HEK293 (cell line): ENCODE measurements around the gene CRACDL.

Experiments
- CTCF ChIA-PET: fragments of 350-600 bp; formaldehyde crosslinking; extraction: SDS; loops from one replicate; lab custom pipeline; 2021; ENCODE audit warnings: antibody characterized with exemption; lab: Yijun Ruan, JAX
- POLR2A ChIA-PET: fragments of 300-600 bp; formaldehyde crosslinking; extraction: SDS; loops from one replicate; lab custom pipeline; 2020; ENCODE audit warnings: antibody characterized with exemption, inconsistent platforms; lab: Yijun Ruan, JAX
- H3K27ac ChIP-seq: fragments of 200-500 bp; sonication (Bioruptor generic); 2 replicates; pipeline ENCODE4 v1.5.1; 2014; ENCODE audit warnings: low read depth, low read length, control low read depth, inconsistent platforms; ENCODE audit errors: extremely low read depth
- H3K36me3 ChIP-seq, 2 experiments: fragments of 200-500 bp in 1 of 2; sonication (Bioruptor generic) in 1 of 2; 1 replicate in 1 of 2; 2 replicates in 1 of 2; pipeline ENCODE4 v1.5.1; 2014 to 2017; ENCODE audit warnings: inconsistent platforms in 2 of 2, low read length in 2 of 2; ENCODE audit not compliant: control insufficient read depth in 2 of 2, insufficient read depth in 1 of 2
- H3K4me1 ChIP-seq: fragments of 200-500 bp; sonication (Bioruptor generic); 2 replicates; pipeline ENCODE4 v1.5.1; 2014; ENCODE audit warnings: mild to moderate bottlenecking, low read length, inconsistent platforms; ENCODE audit not compliant: control insufficient read depth, insufficient read depth
- H3K4me3 ChIP-seq: 2 replicates; pipeline ENCODE4 v1.5.1; 2011; ENCODE audit warnings: low read depth, mild to moderate bottlenecking, control low read depth, low read length, moderate library complexity
- H3K9me3 ChIP-seq: fragments of 200-500 bp; sonication (Bioruptor generic); 2 replicates; pipeline ENCODE4 v1.5.1; 2014; ENCODE audit warnings: low read depth, low read length, inconsistent platforms; ENCODE audit not compliant: control insufficient read depth, insufficient read depth
- BCL11B ChIP-seq: fragments of 450-650 bp; formaldehyde crosslinking; IDR thresholded peaks from 2 replicates; pipeline ENCODE4 v1.5.1; 2016; ENCODE audit warnings: low read depth, missing biosample characterization, missing genetic modification characterization
- HIC1 ChIP-seq: fragments of 450-650 bp; formaldehyde crosslinking; IDR thresholded peaks from 2 replicates; pipeline ENCODE4 v1.5.1; 2016; ENCODE audit warnings: missing biosample characterization, missing genetic modification characterization
- KLF17 ChIP-seq: fragments of 450-650 bp; formaldehyde crosslinking; IDR thresholded peaks from 2 replicates; pipeline ENCODE4 v1.5.1; 2016; ENCODE audit warnings: missing biosample characterization, missing genetic modification characterization
- KLF7 ChIP-seq: fragments of 450-650 bp; formaldehyde crosslinking; IDR thresholded peaks from 2 replicates; pipeline ENCODE4 v1.5.1; 2016; ENCODE audit warnings: missing biosample characterization, missing genetic modification characterization, borderline replicate concordance
- MEIS1 ChIP-seq: sonication (generic); formaldehyde crosslinking; IDR thresholded peaks from 2 replicates; pipeline ENCODE4 v1.8.1; 2022; ENCODE audit warnings: missing genetic modification reagents, mild to moderate bottlenecking, borderline replicate concordance
- MZF1 ChIP-seq: fragments of 450-650 bp; formaldehyde crosslinking; IDR thresholded peaks from 2 replicates; pipeline ENCODE4 v1.5.1; 2017; ENCODE audit warnings: missing biosample characterization, missing genetic modification characterization, borderline replicate concordance
- TSHZ1 ChIP-seq: fragments of 450-650 bp; formaldehyde crosslinking; IDR thresholded peaks from 2 replicates; pipeline ENCODE4 v1.5.1; 2016; ENCODE audit warnings: missing biosample characterization, missing genetic modification characterization, borderline replicate concordance
- YY1 ChIP-seq: fragments of 450-650 bp; formaldehyde crosslinking; IDR thresholded peaks from 2 replicates; pipeline ENCODE4 v1.5.1; 2018; ENCODE audit warnings: missing biosample characterization, missing genetic modification characterization
- ZBTB17 ChIP-seq: fragments of 450-650 bp; formaldehyde crosslinking; IDR thresholded peaks from 2 replicates; pipeline ENCODE4 v1.5.1; 2016; ENCODE audit warnings: missing biosample characterization, missing genetic modification characterization
- ZFP3 ChIP-seq: fragments of 450-650 bp; formaldehyde crosslinking; IDR thresholded peaks from 2 replicates; pipeline ENCODE4 v1.5.1; 2016; ENCODE audit warnings: low read depth, missing biosample characterization, missing genetic modification characterization
- ZIC2 ChIP-seq: fragments of 450-650 bp; formaldehyde crosslinking; IDR thresholded peaks from 2 replicates; pipeline ENCODE4 v1.5.1; 2016; ENCODE audit warnings: missing biosample characterization, missing genetic modification characterization
- ZNF138 ChIP-seq: fragments of 450-650 bp; formaldehyde crosslinking; IDR thresholded peaks from 2 replicates; pipeline ENCODE4 v1.5.1; 2016; ENCODE audit warnings: missing biosample characterization, missing genetic modification characterization, borderline replicate concordance
- ZNF19 ChIP-seq: fragments of 450-650 bp; formaldehyde crosslinking; IDR thresholded peaks from 2 replicates; pipeline ENCODE4; 2016; ENCODE audit warnings: missing biosample characterization, missing genetic modification characterization, low read depth
- ZNF211 ChIP-seq: fragments of 450-650 bp; formaldehyde crosslinking; IDR thresholded peaks from 2 replicates; pipeline ENCODE4 v1.5.1; 2016; ENCODE audit warnings: low read depth, missing biosample characterization, missing genetic modification characterization
- ZNF404 ChIP-seq: fragments of 450-650 bp; formaldehyde crosslinking; IDR thresholded peaks from 2 replicates; pipeline ENCODE4 v1.5.1; 2017; ENCODE audit warnings: missing biosample characterization, missing genetic modification characterization
- ZNF426 ChIP-seq: fragments of 450-650 bp; formaldehyde crosslinking; IDR thresholded peaks from 2 replicates; pipeline ENCODE4 v1.5.1; 2017; ENCODE audit warnings: missing biosample characterization, missing genetic modification characterization, mild to moderate bottlenecking, inconsistent platforms, moderate library complexity
- ZNF48 ChIP-seq: fragments of 450-650 bp; formaldehyde crosslinking; IDR thresholded peaks from 2 replicates; pipeline ENCODE4 v1.5.1; 2016; ENCODE audit warnings: missing biosample characterization, missing genetic modification characterization
- ZNF513 ChIP-seq: fragments of 450-650 bp; IDR thresholded peaks from 2 replicates; pipeline ENCODE4 v1.5.1; 2018; ENCODE audit warnings: missing biosample characterization, missing genetic modification characterization
- ZNF561 ChIP-seq: fragments of 450-650 bp; IDR thresholded peaks from 2 replicates; pipeline ENCODE4 v1.5.1; 2018; ENCODE audit warnings: missing biosample characterization, missing genetic modification characterization, borderline replicate concordance
- ZNF571 ChIP-seq: fragments of 450-650 bp; formaldehyde crosslinking; IDR thresholded peaks from 2 replicates; pipeline ENCODE4 v1.5.0; 2017; ENCODE audit warnings: missing biosample characterization, missing genetic modification characterization
- ZNF747 ChIP-seq: fragments of 450-650 bp; formaldehyde crosslinking; IDR thresholded peaks from 2 replicates; pipeline ENCODE4 v1.5.1; 2016; ENCODE audit warnings: missing biosample characterization, missing genetic modification characterization
- ZSCAN18 ChIP-seq: fragments of 450-650 bp; formaldehyde crosslinking; IDR thresholded peaks from 2 replicates; pipeline ENCODE4 v1.5.1; 2016; ENCODE audit warnings: missing biosample characterization, missing genetic modification characterization
- TF ChIP-seq, protein P1 (sequence below): fragments of 450-650 bp; formaldehyde crosslinking; IDR thresholded peaks from 2 replicates; pipeline ENCODE4 v1.5.1; 2016; ENCODE audit warnings: missing biosample characterization, missing genetic modification characterization

CRACDL gene

DNA sequence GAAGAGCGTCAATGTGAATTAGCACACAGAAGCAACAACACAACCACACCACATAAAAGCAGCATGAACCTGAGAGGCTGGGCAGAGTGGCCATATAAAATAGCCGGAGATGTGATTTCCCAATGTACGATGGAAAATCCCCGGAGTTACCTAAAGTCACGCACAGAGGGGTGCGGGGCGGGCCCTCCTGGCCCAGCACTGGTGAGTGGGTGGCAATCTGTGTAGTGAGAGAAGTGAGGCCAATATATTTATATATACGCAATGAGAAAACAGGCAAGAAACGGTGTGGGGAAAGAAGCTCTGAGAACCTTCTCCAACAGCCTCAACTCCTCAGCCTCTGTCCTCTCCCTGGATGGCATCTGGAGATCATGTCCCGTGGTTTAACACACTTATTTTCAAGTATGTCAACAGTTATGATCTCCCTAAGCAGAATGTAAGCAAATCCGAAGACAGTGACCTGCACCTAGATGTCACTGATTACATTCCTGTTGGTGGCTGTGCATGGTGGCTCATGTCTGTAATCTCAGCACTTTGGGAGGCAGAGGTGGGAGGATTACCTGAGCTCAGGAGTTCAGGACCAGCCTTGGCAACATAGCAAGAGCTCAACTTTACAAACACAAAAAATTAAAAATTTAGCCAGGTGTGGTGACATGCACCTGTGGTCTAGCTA, 41.6 kb downstream of the CRACDL start (continued):
- TF ChIP-seq MEIS1 (CRISPR knock-in tag) (no peak), ZNF48 (tag by site-specific recombination) (no peak)

- TF ChIP-seq ZNF571 (no peak), ZBTB17 (no peak), ZNF561 (no peak), TSHZ1 (tag by site-specific recombination) (no peak), HIC1 (tag by site-specific recombination) (no peak), ZIC2 (no peak), BCL11B (tag by site-specific recombination) (no peak), ZSCAN18 (no peak), ZNF138 (tag by site-specific recombination) (no peak), ZNF404 (no peak)
- H3K4me1 ChIP-seq, result no peaks in the 10 kb centered on the region
- H3K4me3 ChIP-seq, result no peak overlapping the region
- POLR2A ChIA-PET, result no interaction called here
- no peaks in the 10 kb centered on the region for H3K36me3 ChIP-seq
- H3K27ac ChIP-seq, result no peak overlapping the region
- H3K9me3 ChIP-seq, result no peaks in the 10 kb centered on the region
- CTCF ChIA-PET, result no interaction called here
Measured at GRCh38 chr2:98893911-98894321, 42.1 kb downstream of the CRACDL start.

GRCh38 chr2:98892871-98893270, 43.2 kb downstream of the CRACDL start:
- Histone ChIP-seq H3K27ac (no peak overlapping the region), H3K9me3 (no peaks in the 10 kb centered on the region), H3K36me3 (no peaks in the 10 kb centered on the region), H3K4me1 (no peaks in the 10 kb centered on the region), H3K4me3 (no peak overlapping the region)
- ChIA-PET POLR2A (no interaction called here), CTCF (no interaction called here)
- no peak for TF ChIP-seq ZNF747 (tag by site-specific recombination)
- TF ChIP-seq ZNF19 (tag by site-specific recombination), result no peak
- TF ChIP-seq ZFP3 (tag by site-specific recombination), result no peak
- no peak for TF ChIP-seq MZF1
- no peak for TF ChIP-seq ZNF48 (tag by site-specific recombination)
- TF ChIP-seq KLF17 (tag by site-specific recombination), result no peak
- TF ChIP-seq ZNF211 (tag by site-specific recombination), result no peak
- no peak for TF ChIP-seq ZNF426 (tag by site-specific recombination)
- no peak for TF ChIP-seq ZNF404
- no peak for TF ChIP-seq YY1
- TF ChIP-seq KLF7 (tag by site-specific recombination), result no peak
- TF ChIP-seq ZNF513 (tag by site-specific recombination), result no peak
- TF ChIP-seq, protein P1, sequence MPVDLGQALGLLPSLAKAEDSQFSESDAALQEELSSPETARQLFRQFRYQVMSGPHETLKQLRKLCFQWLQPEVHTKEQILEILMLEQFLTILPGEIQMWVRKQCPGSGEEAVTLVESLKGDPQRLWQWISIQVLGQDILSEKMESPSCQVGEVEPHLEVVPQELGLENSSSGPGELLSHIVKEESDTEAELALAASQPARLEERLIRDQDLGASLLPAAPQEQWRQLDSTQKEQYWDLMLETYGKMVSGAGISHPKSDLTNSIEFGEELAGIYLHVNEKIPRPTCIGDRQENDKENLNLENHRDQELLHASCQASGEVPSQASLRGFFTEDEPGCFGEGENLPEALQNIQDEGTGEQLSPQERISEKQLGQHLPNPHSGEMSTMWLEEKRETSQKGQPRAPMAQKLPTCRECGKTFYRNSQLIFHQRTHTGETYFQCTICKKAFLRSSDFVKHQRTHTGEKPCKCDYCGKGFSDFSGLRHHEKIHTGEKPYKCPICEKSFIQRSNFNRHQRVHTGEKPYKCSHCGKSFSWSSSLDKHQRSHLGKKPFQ (tag by site-specific recombination), result no peak
